Subcutaneous preadipocyte (primary cell): ENCODE data around the gene ALDH1L1. TPM values are rescaled to one million over a fixed set of nuclear protein-coding genes. Genes with fewer than 3 reads are reported as not detected.

Experiments used
- small RNA-seq: library from RNA; depleted of rRNA; stranded (forward); fragments of <200 nt; gene quantifications from one replicate; pipeline ENCODE3, GENCODE V24; 2012
- total RNA-seq: library from RNA; depleted of rRNA; stranded (reverse); fragments of >200 nt; gene quantifications from 2 replicates; pipeline ENCODE4 v1.2.3, GENCODE V29; 2012

The ALDH1L1 gene
- total RNA-seq = under 0.01 TPM in 1 of 2 replicates, not detected in the other

DNA sequence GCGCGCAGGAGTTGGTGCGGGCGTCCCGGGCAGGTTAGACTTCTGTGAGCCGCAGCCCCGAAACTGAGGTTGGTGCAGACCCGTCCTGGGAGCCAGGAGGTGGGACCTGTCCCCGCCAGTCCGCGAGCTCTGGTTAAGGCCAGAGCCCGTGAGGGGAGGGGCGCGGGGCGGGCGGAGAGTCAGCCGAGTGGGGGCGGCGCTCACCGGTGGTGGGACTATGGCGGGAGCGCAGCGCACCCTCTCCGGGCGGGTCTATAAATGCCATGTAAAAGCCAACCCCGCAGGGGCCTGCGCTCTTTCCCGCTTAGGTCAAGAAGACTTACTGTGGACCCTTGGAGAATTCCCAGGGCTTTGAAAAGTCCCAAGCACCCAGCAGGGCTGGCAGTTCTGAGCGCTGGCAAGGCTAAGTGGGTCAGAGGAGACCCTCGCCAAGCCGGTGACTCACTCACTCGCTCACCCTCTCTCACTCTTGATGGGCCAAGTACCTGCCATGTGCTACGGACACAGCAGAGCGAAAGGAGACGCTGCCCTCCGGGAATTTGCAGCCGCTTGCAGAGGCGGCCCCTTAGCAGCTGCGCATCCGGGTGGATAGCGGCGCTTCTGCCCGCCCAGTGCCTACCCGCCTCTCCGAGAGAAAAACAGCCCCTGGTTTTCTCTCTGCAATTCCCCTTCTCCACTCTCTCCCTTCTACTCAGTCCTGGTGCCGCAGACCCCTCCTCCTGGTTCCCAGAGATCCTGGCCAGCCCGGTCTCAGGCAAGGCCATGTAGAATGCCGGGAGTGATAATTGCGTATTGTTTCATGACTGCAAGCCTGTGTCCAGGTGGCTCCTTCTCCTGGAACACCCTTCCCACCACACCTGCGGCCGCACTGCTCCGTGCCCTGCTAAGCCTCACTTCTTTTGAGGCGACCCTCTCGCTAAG lies at the start of gene ALDH1L1:
TSS of gene ALDH1L1 (minus strand) at position 110 of the 921 bp plus-strand sequence. CDS start 19,607 bp downstream, outside the sequence.

DNA sequence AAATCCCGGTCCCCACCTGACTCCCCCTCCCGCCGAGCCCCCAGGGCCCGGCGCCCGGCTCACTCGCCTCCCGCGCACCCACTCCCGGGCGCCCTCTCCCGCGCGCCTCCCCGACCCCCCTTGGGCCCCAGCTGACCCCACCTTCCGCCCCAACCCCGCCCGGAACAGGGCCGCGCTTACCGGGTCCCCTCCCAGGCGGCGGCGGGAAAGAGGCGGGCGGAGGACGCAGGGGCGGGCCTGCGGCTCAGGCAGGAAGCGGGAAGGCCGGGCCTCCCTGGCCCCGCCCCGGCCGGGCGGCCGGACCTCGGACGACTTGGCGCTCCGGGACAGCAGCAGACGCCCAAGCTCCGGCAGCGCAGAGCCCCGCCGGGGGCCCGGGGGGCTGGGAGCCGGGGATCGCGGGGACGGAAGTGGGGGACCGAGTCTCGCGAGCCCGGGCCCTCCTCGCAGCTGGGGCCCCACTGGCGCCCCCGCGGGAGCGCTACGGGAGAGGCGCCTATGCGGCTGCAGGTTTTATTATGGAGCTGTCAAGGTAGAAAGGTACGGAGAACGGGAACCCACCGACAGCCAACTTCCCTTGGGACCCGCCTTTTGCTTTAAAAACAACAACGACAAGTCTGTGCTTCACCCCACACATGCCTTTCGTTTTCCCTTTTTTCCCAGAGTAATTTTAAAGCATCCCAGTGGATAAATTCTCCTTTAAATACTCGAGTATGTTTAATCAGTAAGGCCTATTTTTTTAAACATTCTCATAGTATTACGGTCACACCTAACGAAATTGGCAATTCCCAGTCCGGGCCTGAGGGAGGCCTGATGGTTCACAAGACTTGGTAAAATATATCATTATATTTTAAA lies 96.2 kb downstream of the ALDH1L1 start, which contains the start of gene SLC41A3:
TSS of gene SLC41A3 (minus strand) at position 212 of the 855 bp plus-strand sequence. CDS start 15,905 bp downstream, outside the sequence.

Small RNA genes within 50 kb of the gene (small RNA-seq; reads per million reads assigned to genes)
- gene RNU1-30P = 0.16 reads per million

Other genes with a start within 250 kb of the ALDH1L1 start
- gene ROPN1B, start 211.4 kb downstream of the ALDH1L1 start, total RNA-seq = not detected in 2 replicates
- gene SLC41A3, start 96.5 kb downstream of the ALDH1L1 start, total RNA-seq = 26.1 and 36.2 TPM in 2 replicates
- 2.0 and 4.4 TPM in 2 replicates for gene KLF15, start 176.8 kb upstream of the ALDH1L1 start, total RNA-seq
- not detected in 2 replicates for gene CFAP100, start 214.3 kb upstream of the ALDH1L1 start, total RNA-seq